NCI-H146 treated with DMSO at 0.1 percent for 48 hours (cell line): ENCODE measurements around the gene CTRB1.
"Not testable (repeated sequence)": the region's sequence is repeated elsewhere in the genome, so short reads cannot be mapped to it uniquely, and the experiment has no call there.

Experiments used
- DNase-seq: peaks from one replicate; lab custom pipeline; 2025; ENCODE audit not compliant: unreplicated experiment; lab: John Stamatoyannopoulos, UW

Gene CTRB1

DNA sequence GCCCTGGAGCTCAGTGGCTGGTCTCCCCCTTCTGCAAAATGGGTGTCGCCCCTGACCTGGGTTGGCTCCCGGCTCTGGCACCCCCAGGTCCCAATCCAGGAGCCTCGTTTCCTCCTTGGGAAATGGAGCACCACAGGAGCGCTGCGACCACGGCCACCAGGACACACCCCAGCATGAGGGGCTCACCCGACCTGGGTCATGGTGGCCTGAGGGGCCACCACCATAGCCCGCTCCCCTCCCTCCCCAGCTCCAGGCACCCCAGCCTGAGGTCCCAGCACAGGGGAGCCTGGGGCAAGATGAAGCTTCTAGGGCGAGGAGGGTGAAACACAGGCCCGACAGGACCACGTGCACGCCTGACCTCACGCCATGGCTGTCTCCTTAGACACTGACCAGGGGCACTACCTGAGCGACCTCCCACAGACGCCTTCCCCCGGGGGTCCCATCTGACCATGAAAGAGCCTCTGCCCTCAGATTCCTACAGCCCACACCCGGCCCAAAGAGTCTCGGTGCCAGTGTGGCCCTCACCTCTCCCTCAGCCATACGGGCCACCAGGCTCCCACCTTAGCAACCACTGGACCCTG, 20.8 kb downstream of the CTRB1 start:
- DNase-seq: no peak

- not testable (repeated sequence) for DNase-seq
Observed at GRCh38 chr16:75240633-75241032, 21.8 kb downstream of the CTRB1 start.

GRCh38 chr16:75241412-75241811, 22.6 kb downstream of the CTRB1 start:
- DNase-seq: no peak

DNA sequence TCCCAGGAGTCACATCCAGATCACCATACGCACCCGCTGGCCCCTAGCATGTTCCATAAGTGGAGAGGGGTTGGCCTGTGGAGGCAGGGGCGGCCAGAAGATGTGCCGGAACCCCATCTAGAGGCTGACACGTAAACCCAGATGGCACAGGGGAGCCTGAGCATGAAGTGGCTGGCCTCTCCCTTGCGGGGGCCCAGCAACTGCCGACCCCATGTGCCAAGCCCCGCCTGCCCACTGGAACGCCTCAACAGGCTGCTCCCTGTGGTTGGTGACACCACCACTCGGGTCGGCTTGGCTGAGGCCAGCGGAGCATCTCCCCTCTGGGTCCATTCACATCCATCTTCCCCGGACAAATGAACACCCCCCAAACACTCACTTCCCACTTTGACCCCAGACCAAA, 23.2 kb downstream of the CTRB1 start:
- DNase-seq: no peak

- not testable (repeated sequence) for DNase-seq
Observed at GRCh38 chr16:75242436-75243078, 23.8 kb downstream of the CTRB1 start.

GRCh38 chr16:75243667-75244224, 25.0 kb downstream of the CTRB1 start:
- no peak for DNase-seq

DNA sequence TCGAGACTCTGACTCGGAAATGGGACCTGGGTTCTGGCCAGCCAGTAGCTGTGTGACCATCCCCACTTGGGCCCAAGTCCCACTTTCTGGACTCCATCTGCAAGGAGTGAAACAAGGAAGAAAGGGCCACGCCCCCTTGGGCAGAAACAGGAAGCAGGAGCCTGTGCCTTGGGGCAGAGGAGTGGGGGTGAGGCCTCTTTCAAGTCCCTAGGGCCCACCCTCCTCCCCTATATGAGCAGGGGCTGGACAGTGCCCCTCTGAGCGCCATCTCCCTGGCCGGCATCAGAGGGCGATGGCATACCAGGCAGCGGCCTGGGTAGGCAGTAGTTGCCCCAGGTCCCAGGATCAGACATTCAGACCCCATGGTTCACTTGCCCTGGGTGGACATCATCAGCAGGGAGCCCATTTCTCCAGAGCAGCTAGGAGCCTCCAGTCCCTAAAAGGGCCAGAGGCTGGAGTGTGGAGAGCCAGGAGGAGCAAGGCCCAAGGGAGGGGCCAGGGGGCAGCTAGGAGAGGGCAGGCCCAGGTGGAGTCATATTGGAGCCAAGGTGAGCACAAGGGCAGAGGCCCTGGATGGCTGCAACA, 25.5 kb downstream of the CTRB1 start:
- no peak for DNase-seq

DNA sequence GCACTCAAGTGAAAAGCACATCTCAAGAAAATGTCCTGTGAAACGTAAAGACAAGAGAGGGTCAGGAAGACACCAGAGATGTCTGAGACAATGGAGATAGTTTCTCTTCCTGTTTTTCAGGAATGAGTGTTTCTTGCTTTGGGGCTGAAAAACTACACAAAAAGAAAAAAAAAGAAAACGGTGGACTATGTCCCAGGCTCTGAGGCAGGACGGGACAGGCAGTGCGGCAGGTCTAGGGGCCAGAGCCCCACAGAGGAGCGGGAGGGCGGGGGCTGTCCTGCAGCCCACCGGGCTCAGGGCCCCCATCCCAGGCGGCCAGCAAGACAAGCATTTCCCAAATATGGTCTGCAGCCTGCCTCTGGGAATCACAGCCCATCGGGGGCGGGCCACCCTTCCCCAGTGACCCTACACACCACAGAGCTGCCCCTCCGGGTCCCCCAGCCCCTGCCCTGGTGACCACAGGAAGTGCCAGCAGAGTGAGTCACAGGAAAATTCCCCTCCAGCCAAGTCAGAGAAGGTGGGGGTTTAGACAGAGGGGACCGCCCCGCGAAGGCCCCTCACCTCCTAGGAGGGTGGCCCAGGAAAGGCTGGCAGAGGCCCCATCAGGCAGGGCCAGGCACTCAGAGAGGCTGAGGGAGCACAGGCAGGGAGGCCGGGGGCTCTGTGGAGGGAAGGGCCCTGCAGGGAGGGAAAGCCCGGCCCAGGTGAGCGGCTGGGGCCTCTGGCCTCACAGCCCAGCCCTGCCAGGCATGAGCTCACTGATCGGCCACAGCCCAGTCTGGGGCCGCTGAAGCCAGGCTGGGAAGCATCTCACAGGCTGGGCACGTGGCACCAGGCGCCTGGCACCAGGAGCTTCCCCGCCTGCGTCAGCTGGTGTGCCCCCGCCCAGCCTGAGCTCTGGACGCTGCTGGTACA, 26.3 kb downstream of the CTRB1 start:
- DNase-seq: no peak

DNA sequence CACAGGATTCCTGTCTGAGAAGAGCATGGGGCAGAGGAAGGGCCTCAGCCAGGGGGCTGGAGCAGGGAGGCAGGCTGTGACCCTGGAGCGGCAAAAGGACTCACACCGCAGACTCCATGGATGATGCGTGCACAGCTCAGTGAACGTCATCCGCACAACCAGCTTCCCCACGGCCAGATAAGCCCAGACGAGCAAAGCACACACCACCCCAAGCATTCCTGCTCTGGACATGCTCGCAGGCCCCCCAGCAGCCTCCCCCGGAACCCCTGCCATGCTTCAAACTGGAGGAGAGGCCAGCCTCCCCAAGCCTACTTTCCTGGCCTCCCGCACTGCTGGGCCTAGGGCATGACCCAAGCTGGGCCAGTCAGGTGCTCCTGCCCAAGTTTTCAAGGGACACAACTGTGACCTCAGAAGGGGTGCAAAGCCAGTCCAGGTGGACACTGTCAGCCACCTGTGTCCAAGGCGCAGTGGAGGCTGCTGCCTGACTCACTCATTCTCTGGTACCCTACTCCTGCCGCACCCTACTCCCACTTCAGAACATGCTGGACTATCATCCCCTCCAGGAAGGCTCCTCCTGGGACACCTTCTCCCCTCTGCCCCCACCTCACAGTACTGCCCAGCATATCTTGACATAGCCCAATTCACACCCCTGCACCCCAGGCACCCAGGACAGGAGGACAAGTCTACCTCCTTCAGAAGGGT, 27.9 kb downstream of the CTRB1 start:
- DNase-seq: no peak

- no peak for DNase-seq
Observed at GRCh38 chr16:75247249-75247648, 28.5 kb downstream of the CTRB1 start.

- DNase-seq: no peak
Observed at GRCh38 chr16:75248142-75248535, 29.4 kb downstream of the CTRB1 start.

DNA sequence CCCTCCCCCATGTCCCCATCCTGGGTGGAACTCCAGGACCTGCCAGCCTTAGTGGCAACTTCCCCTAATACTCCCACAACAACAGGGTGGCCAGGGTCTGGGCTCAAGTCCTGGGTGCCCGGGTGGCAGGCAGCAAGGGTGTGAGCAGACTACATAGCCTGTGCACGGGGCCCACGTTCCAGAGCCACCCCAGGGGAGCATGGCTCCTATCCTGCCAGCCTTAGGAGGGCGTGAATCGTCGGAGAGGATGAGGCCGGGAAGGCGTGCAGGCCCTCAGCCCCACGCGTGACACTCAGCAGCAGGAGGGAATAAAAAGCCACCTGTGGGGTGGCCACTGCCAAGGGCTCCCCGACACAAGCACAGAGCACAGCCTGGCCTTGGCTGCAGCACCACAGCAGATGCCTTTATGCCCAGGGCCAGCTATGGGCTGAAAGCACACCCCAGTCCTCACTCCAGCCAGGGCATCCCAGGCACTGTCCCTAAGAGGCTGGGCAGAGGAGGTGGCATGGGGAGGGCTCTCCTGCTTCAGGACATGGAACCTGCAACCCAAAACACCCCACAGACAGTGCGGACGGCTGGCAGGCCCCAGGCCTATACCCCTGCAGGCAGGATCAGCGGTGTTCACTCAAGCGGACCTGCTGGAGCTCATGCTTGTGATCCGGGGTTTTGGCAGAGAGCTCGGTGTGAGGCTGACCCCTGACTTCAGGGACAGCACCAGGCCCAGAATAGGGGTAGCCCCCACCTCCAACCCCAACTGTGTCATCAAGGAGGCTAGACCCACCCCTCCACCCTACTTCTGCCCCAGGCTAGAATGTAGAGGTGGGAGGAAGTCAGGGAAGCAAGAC, 30.0 kb downstream of the CTRB1 start:
- DNase-seq: no peak

GRCh38 chr16:75249441-75249840, 30.7 kb downstream of the CTRB1 start:
- DNase-seq: no peak

DNA sequence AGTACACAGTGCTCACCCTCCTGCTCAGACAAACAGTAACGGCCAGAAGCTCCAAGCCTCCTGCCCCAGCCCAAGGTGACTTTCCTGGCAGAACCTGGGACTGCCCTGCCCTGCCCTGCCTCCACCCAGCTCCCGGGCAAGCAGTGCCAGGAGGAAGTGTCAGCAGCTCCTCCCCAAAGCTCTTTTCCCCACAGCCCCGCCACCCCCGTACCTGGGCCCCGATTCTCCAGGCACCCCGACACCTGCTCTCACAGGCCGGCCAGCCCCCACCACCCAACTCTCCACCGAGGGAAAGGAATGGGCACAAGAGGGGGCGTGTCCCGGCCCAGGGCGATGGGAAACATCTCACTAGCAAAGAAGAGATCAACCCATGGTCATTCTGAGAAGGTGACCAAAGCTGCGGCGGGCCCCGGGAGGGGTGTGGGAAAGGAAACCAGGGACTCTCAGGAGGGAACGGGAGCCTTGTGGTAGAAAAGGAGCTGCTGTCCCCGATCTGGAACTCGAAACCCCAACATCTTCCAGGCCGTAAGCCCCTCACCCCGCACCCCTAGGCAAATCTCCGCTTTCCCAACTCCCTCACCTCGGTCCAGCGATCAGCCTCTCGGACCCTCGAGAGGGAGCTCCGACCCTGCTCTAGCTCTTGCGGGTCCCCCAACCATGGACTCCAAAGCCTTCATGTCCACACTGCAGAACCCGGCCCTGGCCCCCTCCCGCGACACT, 31.5 kb downstream of the CTRB1 start:
- no peak for DNase-seq

- DNase-seq: no peak
Observed at GRCh38 chr16:75250809-75251279, 32.1 kb downstream of the CTRB1 start.

GRCh38 chr16:75251280-75252048, 32.7 kb downstream of the CTRB1 start, which contains the start of gene BCAR1:
Gene BCAR1, minus strand, starts transcription at chr16:75251624. Its CDS starts 142 bp downstream, at chr16:75251482.
- peak; percentile 45 for DNase-seq

- DNase-seq: no peak
Observed at GRCh38 chr16:75252049-75252864, 33.5 kb downstream of the CTRB1 start.
